GM19193 (cell line): ENCODE measurements around the gene NIT2.

Experiments used
- POLR2A ChIP-seq: IDR thresholded peaks from 4 replicates; pipeline ENCODE4 v1.6.1; 2011; ENCODE audit not compliant: insufficient read depth, insufficient read length; ENCODE audit errors: extremely low read depth

NIT2 gene

DNA sequence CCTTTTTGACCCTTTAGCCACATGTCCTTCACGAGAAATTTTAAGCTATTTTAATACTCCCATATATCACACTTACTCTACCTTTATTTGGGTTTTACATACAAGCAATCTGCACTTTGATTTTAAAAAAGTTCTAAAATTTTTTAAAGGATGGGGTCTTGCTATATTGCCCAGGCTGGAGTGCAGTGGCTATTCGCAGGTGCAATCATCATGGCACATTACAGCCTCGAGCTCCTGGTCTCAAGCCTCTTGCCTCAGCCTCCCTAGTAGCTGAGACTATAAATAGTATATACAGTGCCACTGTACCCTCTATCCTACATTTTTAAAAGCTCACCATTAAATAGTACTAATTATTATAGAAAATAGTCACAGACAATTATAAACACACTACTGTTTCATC is 29.9 kb downstream of the NIT2 start:
- no peak for TF ChIP-seq POLR2A

DNA sequence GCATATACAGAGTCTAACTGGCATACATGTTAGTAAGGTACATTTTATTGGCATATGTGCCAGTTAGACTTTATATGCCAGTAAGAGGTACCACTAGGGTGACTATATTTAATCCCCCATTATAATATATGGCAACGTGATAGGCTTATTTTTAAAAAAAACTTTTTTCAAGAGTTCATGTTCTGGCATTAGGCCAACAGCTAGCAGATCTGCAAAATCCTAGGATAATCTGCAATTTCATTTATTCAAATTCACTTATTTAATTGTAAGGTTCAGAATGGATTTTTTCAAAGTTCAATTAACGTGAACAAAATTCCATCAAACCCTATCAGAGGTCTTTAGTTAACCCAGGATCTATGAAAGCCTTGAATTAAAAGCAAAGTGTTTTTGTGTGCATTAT is 31.9 kb downstream of the NIT2 start:
- TF ChIP-seq POLR2A, result no peak

DNA sequence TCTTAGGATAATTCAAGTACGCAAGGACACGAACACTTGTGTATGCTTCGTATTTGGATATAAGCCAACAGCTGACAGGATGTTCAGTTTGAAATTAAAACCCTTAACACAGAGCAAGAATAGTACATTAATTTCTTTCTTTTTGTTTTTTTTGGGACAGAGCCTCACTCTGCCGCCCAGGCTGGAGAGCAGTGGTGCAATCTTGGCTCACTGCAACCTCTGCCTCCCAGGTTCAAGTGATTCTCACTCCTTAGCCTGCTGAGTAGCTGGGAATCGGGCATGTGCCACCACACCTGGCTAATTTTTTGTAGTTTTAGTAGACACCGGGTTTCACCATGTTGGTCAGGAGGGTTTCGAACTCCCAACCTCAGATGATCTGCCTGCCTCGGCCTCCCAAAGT is 33.9 kb downstream of the NIT2 start:
- no peak for TF ChIP-seq POLR2A

DNA sequence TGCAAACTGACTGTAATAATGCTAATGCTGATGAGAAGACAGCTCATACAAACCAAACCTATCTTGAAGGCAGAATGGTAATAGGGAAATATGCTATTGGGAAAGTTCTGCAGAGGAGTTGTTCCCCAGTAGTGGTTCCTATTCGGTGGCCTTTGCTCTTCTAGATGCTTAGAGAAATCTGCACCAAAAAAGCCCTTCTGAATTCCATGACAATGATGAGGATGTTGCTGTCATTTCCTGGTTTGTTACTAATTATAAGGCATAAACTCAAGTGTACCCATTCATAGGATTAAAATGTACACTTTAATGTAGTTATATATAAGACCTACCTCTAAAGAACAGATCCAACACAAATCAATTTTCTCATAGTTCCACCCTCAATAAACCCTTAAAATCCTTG is 36.2 kb downstream of the NIT2 start:
- no peak for TF ChIP-seq POLR2A

DNA sequence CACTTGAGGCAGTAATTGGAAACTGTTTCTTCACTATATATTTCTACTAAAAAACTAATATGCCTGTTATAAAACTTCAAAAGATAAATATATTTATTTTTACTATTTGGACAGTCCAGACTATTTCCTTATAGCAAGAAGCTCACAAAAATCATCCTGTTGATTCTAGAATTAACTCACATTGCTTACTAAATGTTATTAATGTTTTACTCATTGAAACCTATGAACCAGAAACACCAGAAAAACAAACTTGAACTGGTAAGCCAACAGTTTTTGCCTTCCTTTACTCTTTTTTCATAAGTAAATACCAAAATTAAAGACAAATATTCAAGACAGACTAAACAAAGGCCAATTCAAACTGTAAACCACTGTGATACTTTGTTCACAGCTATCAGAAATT is 40.0 kb downstream of the NIT2 start:
- TF ChIP-seq POLR2A, result no peak

DNA sequence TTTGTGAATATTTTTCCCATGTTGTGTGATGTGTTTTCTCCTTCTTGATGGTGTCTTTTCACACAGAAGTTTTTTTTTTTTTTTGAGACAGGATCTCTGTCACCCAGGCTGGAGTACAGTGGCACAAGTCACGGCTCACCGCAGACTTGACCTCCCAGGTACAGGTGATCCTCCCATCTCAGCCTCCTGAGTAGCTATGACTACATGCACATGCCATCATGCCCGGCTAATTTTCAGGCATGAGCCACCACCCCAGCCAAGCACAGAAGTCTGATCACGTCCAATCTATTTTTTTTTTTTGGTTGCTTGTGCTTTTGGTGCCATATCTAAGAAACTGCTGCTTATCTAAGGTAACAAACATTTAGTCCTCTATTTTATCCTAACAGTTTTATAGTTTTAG is 41.7 kb downstream of the NIT2 start:
- no peak for TF ChIP-seq POLR2A

DNA sequence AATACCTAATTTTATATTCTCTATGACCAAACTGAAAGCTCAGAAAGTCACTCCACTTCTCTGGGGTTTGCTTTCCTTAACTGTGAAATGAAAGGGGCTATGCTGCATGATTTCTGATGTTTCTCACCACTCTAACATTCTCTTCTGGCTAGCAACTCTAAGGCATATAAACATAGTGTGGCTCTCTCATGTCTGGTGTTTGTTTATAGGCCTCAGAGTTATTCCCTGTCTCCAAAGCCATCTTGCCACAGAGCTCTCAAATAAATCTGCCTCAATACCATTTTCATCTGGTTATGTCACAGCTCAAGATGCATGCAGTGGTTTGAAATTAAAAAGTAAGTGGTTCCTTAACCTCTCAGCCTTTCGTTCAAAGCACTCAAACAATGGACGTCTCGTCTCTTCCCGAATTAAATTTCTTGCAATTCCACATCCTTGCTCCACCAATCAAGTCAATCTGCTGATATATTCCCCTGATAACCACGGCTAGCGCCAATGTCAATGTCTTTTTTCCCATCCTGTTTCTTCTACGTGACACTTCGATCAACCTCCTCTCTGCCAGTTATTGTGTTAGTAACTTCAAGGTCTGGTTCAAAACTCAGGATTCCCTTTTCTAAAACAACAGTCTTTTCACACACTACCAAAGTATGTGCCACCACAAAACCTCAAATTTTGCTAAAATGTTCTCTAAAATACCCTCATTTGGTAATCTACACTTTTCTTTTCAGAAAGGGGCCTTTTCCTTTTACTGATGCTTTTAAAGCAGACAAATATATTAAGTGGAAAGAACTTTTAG is 50.4 kb downstream of the NIT2 start:
- TF ChIP-seq POLR2A, result no peak

DNA sequence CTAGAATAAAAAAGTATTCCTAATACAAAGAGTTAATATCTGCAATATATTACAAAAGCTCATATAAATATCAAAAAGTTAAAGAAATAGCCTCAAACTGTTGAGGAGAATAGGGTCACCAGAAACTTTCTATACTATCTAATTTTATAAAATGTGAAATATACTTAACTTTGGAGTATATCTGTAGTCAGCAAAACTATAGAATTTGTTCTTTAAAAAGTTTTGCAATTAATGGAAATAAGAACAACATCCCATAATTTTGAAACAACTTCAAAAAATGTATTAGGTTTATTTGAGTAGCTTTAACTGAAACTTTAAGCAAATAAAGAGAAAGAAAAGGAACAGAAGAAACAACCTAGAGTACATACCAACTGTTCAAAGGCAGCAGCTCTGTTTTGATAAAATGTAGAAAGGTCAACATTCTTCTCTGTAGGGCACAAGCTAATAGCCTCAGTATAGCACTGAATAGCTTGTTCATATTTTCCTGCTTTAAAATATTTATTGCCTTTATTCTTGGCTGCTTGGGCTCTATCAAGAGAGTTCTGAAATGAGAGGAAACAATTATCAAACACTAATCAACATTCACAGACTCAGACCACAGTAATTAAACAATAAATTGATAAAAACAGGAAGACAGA is 52.0 kb downstream of the NIT2 start:
- no peak for TF ChIP-seq POLR2A

DNA sequence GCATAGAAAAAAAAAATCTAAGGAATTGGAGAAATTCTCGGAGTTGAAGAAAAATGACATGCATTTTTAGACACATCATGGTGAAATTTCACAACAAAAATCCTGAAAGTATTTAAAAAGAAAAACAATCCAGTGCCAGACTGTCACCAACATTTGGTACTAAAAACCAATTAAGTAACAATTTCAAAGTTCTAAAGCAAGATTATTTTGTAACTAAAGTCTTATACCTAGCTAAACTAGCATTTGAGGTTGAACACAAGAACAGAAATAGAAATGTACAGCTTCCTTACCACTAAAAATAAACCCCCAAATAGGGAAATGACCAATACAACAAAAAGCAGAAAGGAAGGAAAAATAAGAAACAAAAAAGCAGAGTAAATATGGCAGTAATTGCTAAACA is 54.5 kb downstream of the NIT2 start:
- no peak for TF ChIP-seq POLR2A

DNA sequence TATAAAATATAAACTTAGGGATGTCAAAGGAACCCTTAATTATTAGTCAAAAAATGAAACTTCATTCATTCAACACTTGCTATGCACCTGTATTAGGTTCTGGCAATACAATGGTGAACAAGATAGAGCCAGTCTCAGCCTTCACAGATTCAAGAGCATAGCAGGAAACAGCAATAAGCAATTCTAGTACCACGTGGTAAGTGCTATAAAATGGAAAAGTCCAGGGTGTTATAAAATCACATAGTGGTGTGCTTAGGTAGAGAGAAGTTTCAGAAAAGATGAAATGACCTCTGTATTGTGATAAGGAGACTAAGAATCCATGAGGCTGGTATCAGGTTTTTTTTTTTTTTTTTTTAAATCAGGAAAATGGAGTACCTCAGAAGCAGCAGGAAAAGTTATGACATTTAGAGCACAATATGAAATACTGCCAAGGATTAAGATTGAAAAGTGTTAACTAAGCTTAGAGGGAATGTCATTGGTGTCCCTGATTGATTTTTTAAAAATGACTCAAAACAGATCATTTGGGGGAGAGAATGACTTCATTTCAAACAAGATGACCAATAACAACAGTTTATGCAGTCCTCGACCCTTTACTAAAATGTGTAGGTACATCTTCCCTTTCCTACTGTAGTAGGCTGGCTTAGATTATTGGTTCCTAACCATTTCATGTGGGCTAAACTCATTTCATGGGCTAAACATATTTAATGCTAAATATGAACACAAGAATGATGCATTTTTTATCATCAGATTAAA is 61.3 kb downstream of the NIT2 start:
- no peak for TF ChIP-seq POLR2A

DNA sequence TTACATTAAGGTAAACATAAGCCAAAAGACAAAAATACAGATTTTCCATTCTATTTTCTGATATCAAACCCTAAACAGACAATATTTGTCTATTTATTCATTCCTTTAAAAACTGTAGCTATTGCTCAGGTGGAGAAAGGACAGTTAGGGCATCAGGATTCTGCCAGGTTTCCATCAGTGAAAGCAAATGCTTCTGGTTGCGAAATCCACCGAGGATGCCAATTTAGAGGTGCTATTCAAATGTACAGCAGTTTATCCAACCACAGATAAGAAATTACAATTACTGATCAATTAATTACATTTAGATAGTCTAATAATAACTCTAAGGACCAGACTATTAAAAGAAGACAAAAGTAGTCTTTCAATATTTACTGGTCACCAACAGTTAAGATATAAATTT is 62.4 kb downstream of the NIT2 start:
- TF ChIP-seq POLR2A, result no peak

DNA sequence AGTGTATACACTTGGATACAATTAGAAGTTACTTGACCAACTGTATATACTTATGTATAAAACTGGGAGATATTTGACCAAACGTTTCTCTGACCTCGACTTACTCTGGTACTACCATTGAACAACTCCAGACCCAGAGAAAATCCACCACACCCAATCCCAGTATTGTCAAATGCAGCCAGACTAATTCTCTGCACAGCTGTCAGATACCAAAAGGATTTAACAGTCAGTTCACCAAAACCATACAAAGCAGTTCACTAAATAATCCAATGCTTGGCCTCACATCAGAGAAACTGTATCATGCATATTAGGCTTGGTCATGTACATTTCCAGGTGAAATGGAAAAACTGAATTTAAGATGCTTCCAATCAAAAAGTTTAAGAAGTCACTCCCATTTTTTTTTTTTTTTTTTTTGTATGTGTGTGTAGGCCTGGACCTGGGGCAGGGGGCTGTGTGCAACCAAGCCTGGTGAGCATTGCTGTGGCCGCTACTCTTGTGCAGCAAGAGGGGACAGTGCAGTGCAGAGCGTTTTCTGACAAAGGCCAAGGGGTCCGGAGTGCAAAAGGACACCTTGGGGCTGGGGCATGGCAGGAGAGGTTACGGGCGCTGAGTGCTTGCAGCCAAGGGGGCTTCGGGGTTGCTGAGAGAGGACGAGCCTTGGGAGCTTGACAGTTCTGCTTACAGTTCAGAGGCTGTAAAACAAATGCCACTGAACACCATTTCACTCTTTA is 64.9 kb downstream of the NIT2 start:
- no peak for TF ChIP-seq POLR2A

DNA sequence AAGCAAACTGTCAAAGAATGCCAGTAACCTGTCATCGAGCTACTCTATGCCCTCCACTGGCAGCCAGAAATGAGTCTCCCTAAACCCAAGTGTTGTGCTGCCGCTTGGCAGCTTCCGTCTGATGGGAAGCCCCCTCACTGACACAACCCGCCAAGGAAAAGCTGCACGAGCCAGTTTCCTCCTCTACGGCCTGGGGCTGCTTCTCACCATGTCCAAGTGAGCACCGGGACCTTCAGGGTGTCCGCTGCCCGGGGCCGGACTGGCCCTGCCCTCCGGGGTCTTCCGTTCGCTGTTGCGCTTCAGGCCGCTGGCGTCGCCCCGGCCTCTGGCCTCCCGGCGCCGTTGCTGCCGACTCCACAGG is 65.8 kb downstream of the NIT2 start:
- no peak for TF ChIP-seq POLR2A

DNA sequence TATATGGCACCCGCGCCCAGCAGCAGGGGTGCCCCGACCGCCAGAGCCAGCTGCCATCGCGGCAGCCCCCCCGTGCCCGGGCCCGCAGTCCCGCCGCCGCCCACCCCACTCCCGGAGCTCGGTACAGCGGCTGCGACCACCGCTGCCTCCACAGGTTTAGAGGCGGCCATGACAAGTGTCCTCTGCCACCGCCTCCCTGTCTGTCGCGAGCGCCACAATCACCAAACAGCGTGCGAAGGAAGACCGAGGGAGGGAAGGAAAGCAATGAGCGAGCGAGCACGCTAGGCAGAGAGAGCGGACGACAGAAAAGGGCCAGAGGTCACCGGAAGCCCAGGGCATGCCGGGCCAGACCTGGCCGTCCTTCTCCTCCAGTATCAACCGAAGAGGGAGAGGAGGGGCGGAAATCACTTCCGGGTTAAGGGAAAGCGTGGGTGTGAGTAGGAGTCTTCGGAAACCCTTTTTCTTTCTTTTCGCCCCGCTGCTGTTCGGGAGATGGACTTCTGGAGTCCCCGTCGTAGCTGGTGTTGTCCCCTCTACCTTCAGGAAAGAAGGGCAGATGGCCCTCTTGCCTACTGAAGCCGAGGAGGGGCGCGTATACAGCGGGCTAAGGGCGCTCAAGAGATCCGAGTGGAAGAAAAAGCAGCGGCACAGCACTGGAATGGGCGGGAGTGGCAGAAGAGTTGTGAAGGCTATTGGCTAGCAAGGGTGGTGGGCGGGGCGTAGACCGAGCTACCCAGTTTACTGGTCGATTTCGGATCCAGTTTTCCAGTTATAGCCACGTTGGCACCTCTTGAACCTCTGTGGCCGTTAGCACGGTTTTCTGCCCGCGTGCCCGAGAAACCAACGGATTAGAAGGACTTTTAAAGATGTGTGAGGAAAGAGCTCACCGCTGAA is 66.5 kb downstream of the NIT2 start, which contains the start of the genes LNP1 and TOMM70:
LNP1 (plus strand) TSS at position 760 of the 894 bp plus-strand sequence. CDS start 28,191 bp downstream, outside the sequence.
TOMM70 (minus strand) TSS at position 310 of the 894 bp plus-strand sequence; CDS start at position 170, 140 bp downstream.
- peak; percentile 89 for TF ChIP-seq POLR2A
